Astrocyte of the spinal cord (primary cell): ENCODE results near the gene CEMIP2.

Experiments used
- DNase-seq: peaks from one replicate; pipeline ENCODE4 v3.0.0; 2011; ENCODE audit warnings: low read depth, low spot score
- H3K4me3 ChIP-seq: 2 replicates; pipeline ENCODE4 v1.5.1; 2011; ENCODE audit warnings: low read depth, mild to moderate bottlenecking, low read length, moderate library complexity
- CTCF ChIP-seq: IDR thresholded peaks from 2 replicates; pipeline ENCODE4 v1.5.1; 2012; ENCODE audit warnings: low read depth, mild to moderate bottlenecking, low read length, inconsistent platforms
- in situ Hi-C: cut with HindIII; loops from 2 replicates; pipeline ENCODE4 v1.10.0; 2017; ENCODE audit warnings: low sequenced_read_pairs

Gene CEMIP2

GRCh38 chr9:71744754-71745521, 23.4 kb downstream of the CEMIP2 start:
- DNase-seq: no peak

GRCh38 chr9:71743882-71744281, 24.4 kb downstream of the CEMIP2 start:
- in situ Hi-C loops: no loop called here
- no peak overlapping the region for H3K4me3 ChIP-seq
- TF ChIP-seq CTCF: no peak
- DNase-seq: no peak

More at GRCh38 chr9:71744754-71745521, 23.4 kb downstream of the CEMIP2 start:
- no peak for TF ChIP-seq CTCF
- H3K4me3 ChIP-seq: no peak overlapping the region
- in situ Hi-C loops: no loop called here

- in situ Hi-C loops: no loop called here
- no peak for TF ChIP-seq CTCF
- peak; percentile 89 for DNase-seq
- H3K4me3 ChIP-seq: no peak overlapping the region
Observed at GRCh38 chr9:71743217-71743705, 25.1 kb downstream of the CEMIP2 start.

- no peak overlapping the region for H3K4me3 ChIP-seq
- no peak for DNase-seq
- in situ Hi-C loops: no loop called here
- no peak for TF ChIP-seq CTCF
Observed at GRCh38 chr9:71742703-71743102, 25.6 kb downstream of the CEMIP2 start.

GRCh38 chr9:71741926-71742648, 26.2 kb downstream of the CEMIP2 start:
- no peak overlapping the region for H3K4me3 ChIP-seq
- in situ Hi-C loops: no loop called here
- DNase-seq: peak; percentile 80
- TF ChIP-seq CTCF: no peak

GRCh38 chr9:71740199-71740598, 28.1 kb downstream of the CEMIP2 start:
- TF ChIP-seq CTCF: no peak
- no peak for DNase-seq
- H3K4me3 ChIP-seq: no peak overlapping the region
- in situ Hi-C loops: no loop called here
